Endothelial cell of umbilical vein (primary cell): Measurements from ENCODE around the gene GLRX5.

ENCODE experiments used
- CTCF ChIP-seq, 2 donors: IDR thresholded peaks; 1 replicate in 1 of 2; 2 replicates in 1 of 2; pipeline ENCODE4 v1.5.1; 2011; ENCODE audit warnings: low read length in 2 of 2, mild to moderate bottlenecking in 2 of 2, moderate library complexity in 2 of 2, control low read depth in 1 of 2, inconsistent platforms in 1 of 2, low read depth in 1 of 2; ENCODE audit not compliant: insufficient read depth in 1 of 2; ENCODE audit errors: extremely low read depth in 1 of 2
- POLR2A ChIP-seq: IDR thresholded peaks from 2 replicates; pipeline ENCODE4 v1.6.1; 2012; ENCODE audit warnings: low read depth, mild to moderate bottlenecking, control low read depth, low read length
- POLR2AphosphoS5 ChIP-seq: IDR thresholded peaks from 2 replicates; pipeline ENCODE4 v1.6.1; 2012; ENCODE audit warnings: low read depth, mild to moderate bottlenecking, control low read depth, low read length, moderate library complexity; ENCODE audit not compliant: insufficient read depth

GRCh38 chr14:95541932-95542930, 7.4 kb downstream of the GLRX5 start:
- TF ChIP-seq CTCF (IDR thresholded peaks at IDR 0.05; ENCODE audit: extremely low read depth in 1 of 2, insufficient read depth in 1 of 2, low read depth in 1 of 2, low read length in 2 of 2) (no peak), POLR2A (no peak), POLR2AphosphoS5 (no peak)
